Measurements from ENCODE around the gene CALML4. TPM values are rescaled to one million over a fixed set of nuclear protein-coding genes. Genes with fewer than 3 reads are reported as not detected.

The CALML4 gene, protein sequence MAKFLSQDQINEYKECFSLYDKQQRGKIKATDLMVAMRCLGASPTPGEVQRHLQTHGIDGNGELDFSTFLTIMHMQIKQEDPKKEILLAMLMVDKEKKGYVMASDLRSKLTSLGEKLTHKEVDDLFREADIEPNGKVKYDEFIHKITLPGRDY
- total RNA-seq: 2.2 and 3.9 TPM in 2 replicates

DNA sequence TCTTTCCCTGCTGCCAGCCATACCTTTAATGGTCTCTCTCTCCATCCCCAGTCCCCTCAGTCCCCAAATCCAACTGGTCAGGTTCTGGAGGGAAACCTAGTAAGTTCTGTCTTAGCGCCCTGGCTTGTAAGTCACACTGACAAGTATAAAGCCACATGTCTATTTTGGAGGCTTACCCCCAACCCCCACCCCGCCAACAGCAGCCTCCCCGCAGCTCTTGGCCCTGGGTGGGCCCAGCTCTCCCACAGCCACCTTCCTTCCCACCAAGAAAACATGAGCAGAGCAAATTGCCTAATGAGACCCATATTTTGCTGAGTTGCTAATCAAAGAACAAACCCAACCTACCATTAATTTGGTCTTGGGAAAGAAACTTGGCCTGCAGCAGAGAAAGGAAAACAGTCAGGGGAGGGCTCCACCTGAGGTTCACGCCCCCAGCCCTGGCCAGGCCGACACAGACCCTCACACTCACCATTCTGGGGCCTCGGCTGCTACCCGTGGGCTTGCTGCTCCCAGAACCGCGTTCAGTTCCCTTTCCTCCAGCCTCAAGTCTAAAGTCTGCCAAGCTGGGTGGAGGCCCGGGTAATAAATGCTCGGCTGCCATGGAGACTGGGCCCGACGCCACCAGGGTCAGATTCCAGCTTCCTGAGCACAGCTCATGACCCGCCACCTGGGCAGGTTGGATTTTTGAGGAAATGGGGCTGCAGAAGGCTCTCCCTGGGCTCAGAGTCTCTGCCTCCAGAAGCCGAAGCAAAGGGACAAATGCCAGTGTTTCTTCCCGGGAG, at the start of gene CALML4:
CALML4 (minus strand) TSS at position 557 of the 782 bp plus-strand sequence; CDS start at position 472, 85 bp downstream.

DNA sequence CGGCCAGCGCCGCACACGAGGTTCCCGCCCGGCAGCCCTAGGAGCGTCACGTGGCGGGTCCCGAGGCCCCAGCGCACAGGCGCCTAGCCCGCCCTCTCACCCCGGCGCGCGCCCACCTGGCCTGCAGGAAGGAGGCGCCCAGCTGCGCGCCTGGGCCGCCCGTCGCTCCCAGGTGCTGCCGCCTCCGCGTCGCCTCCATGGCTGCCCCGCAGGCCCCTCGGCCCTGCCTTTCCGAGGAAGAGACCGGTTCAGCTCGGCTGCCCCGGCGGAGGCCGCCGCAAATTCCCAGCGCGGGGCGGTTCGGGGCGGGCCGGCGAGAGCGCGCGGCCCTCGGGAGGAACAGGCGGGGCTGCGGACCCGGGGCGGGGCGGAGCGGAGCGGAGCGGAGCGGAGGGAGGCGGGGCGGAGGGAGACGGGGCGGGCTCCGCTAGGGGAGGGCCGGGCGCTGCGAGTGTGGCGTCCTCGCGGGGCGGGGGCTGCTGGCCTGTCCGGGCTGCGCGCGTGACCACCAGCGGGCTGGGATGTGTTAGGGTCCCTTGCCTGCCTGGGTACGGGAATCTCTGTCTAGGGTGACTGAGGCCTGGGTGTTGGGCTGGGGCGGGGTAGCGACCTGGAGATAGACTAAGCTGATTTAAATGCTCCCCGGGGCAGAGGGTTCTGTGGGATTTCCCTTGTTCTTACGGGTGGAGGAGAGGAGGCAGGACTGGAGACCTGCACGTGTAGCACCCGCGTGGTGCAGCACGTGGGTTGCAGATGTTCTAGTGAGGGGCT, 24.4 kb upstream of the CALML4 start, which contains the start of gene CLN6:
CLN6 (minus strand) TSS at position 343 of the 771 bp plus-strand sequence; CDS start at position 199, 144 bp downstream.

Other genes with a start within 250 kb of the CALML4 start
- 66.4 and 101 TPM in 2 replicates for gene PIAS1, start 151.0 kb downstream of the CALML4 start, total RNA-seq
- gene CLN6, start 24.4 kb upstream of the CALML4 start, total RNA-seq: 14.9 and 17.1 TPM in 2 replicates
- gene FEM1B, start 72.4 kb upstream of the CALML4 start, total RNA-seq: 56.1 and 67.0 TPM in 2 replicates
- gene ITGA11, start 226.8 kb upstream of the CALML4 start, total RNA-seq: 0.11 and 0.79 TPM in 2 replicates